OCI-LY7 (cell line): ENCODE measurements around the gene UBAP2. TPM values are rescaled to one million over a fixed set of nuclear protein-coding genes. Genes with fewer than 3 reads are reported as not detected.

Experiments
- BruUV-seq: library from RNA; stranded (reverse); fragments of 400-500 nt; replicated peaks from 2 replicates; lab custom pipeline; 2021; lab: Mats Ljungman, UMichigan
- CTCF ChIA-PET: fragments of 300-600 bp; sonication (Branson Sonifier 250); formaldehyde crosslinking; loops from one replicate; lab custom pipeline; 2022; ENCODE audit warnings: antibody characterized with exemption; ENCODE audit not compliant: unreplicated experiment; lab: Charles Lee
- POLR2A ChIA-PET: fragments of 300-600 bp; sonication (Branson Sonifier 250); formaldehyde crosslinking; loops from one replicate; lab custom pipeline; 2022; ENCODE audit warnings: antibody characterized with exemption; lab: Charles Lee
- DNase-seq: peaks from one replicate; pipeline ENCODE4 v3.0.0-alpha.2; 2015; ENCODE audit warnings: low spot score
- H2AFZ ChIP-seq: fragments of 200-600 bp; sonication (generic), shearing (Covaris generic); 2 replicates; pipeline ENCODE4 v1.6.1; 2014; ENCODE audit warnings: mild to moderate bottlenecking, antibody characterized with exemption, low read length, moderate library complexity
- H3K27ac ChIP-seq: fragments of 200-600 bp; sonication (generic); 2 replicates; pipeline ENCODE4 v1.5.1; 2014; ENCODE audit warnings: mixed run types, low read depth, mild to moderate bottlenecking, moderate library complexity, low read length, inconsistent platforms; ENCODE audit not compliant: poor library complexity, severe bottlenecking
- H3K36me3 ChIP-seq: fragments of 200-600 bp; sonication (generic); 2 replicates; pipeline ENCODE4 v1.6.1; 2014; ENCODE audit warnings: mild to moderate bottlenecking, antibody characterized with exemption, low read length, moderate library complexity, mixed read lengths; ENCODE audit not compliant: insufficient read depth
- H3K4me1 ChIP-seq: fragments of 200-600 bp; sonication (generic); 2 replicates; pipeline ENCODE4 v1.5.1; 2014; ENCODE audit warnings: mild to moderate bottlenecking, low read length; ENCODE audit not compliant: insufficient read depth, poor library complexity, severe bottlenecking
- H3K4me2 ChIP-seq: fragments of 200-600 bp; sonication (generic); 2 replicates; pipeline ENCODE4 v1.6.1; 2014; ENCODE audit warnings: mild to moderate bottlenecking, low read length
- H3K4me3 ChIP-seq: fragments of 200-600 bp; sonication (generic); 2 replicates; pipeline ENCODE4 v1.5.1; 2014; ENCODE audit warnings: mild to moderate bottlenecking, low read depth, low read length; ENCODE audit not compliant: poor library complexity, severe bottlenecking
- H3K79me2 ChIP-seq: fragments of 200-600 bp; sonication (generic); 2 replicates; pipeline ENCODE4 v1.6.1; 2016; ENCODE audit warnings: low read depth, mild to moderate bottlenecking, low read length, moderate library complexity, mixed read lengths; ENCODE audit not compliant: insufficient read depth
- H3K9me2 ChIP-seq: fragments of 200-600 bp; sonication (generic); 2 replicates; pipeline ENCODE4 v1.6.1; 2016; ENCODE audit warnings: mild to moderate bottlenecking, low read length, mixed read lengths; ENCODE audit not compliant: insufficient read depth
- H3K9me3 ChIP-seq: fragments of 200-600 bp; sonication (generic); 2 replicates; pipeline ENCODE4 v1.6.1; 2014; ENCODE audit warnings: mild to moderate bottlenecking, mixed run types, low read length, mixed read lengths
- H4K20me1 ChIP-seq: fragments of 200-600 bp; sonication (generic); 2 replicates; pipeline ENCODE4 v1.6.1; 2014; ENCODE audit warnings: mild to moderate bottlenecking, antibody characterized with exemption, low read length, moderate library complexity, mixed read lengths; ENCODE audit not compliant: insufficient read depth
- CTCF ChIP-seq: fragments of 200-600 bp; sonication (generic); conservative IDR thresholded peaks from 2 replicates; pipeline ENCODE4 v1.5.1; 2014; ENCODE audit warnings: mild to moderate bottlenecking, antibody characterized with exemption, low read length, moderate library complexity, mixed read lengths
- EZH2phosphoT487 ChIP-seq: fragments of 200-600 bp; sonication (generic); IDR thresholded peaks from 2 replicates; pipeline ENCODE4 v1.6.1; 2018; ENCODE audit warnings: low read depth, borderline replicate concordance, mild to moderate bottlenecking, mixed run types, antibody characterized with exemption, low read length, moderate library complexity, mixed read lengths
- intact Hi-C: fragments of 100-400 bp; cut with micrococcal nuclease; formaldehyde crosslinking; loops from one replicate; pipeline ENCODE4 v1.10.0; 2022; ENCODE audit not compliant: unreplicated experiment
- total RNA-seq, 2 experiments: library from RNA; depleted of rRNA in 1 of 2; stranded (reverse); fragments of >200 nt in 1 of 2; shearing (Covaris generic) in 1 of 2; gene quantifications; 2 replicates each; pipeline ENCODE4 v1.2.3, GENCODE V29; 2014 to 2022

The UBAP2 gene
- total RNA-seq, 2 experiments from 2014 or later, result 28.5 to 63.9 TPM

- H3K9me3 ChIP-seq, result no peaks in the 10 kb centered on the region
- CTCF ChIA-PET, result interaction anchor here (0.9 to 1.3 kb wide), 2 partner anchors 11 to 149 kb away, joined by 3 to 5 read pairs; no protein-coding TSS in a partner anchor
- no peaks in the 10 kb centered on the region for H4K20me1 ChIP-seq
- no peaks in the 10 kb centered on the region for H3K79me2 ChIP-seq
- H3K4me1 ChIP-seq, result peaks cover 11% of the 10 kb centered on the region
- no peak overlapping the region for H3K27ac ChIP-seq
- no peak overlapping the region for H3K4me3 ChIP-seq
- H3K4me2 ChIP-seq, result no peak overlapping the region
- no peak overlapping the region for H2AFZ ChIP-seq
- intact Hi-C loops, result loop anchor here (2.0 to 10.0 kb wide), 4 partner anchors 151 to 329 kb away; no protein-coding TSS in a partner anchor
- TF ChIP-seq CTCF (no peak), EZH2phosphoT487 (no peak)
- H3K36me3 ChIP-seq, result peaks cover 100% of the 10 kb centered on the region
- POLR2A ChIA-PET, result interaction anchor here (0.6 to 1.3 kb wide), 5 partner anchors 43 to 282 kb away, joined by 3 to 4 read pairs (median 3); no protein-coding TSS in a partner anchor
- DNase-seq, result no peak
- BruUV-seq, result no TSS peak
- H3K9me2 ChIP-seq, result no peaks in the 10 kb centered on the region
Observed at GRCh38 chr9:33923998-33924701, 124.5 kb downstream of the UBAP2 start.

DNA sequence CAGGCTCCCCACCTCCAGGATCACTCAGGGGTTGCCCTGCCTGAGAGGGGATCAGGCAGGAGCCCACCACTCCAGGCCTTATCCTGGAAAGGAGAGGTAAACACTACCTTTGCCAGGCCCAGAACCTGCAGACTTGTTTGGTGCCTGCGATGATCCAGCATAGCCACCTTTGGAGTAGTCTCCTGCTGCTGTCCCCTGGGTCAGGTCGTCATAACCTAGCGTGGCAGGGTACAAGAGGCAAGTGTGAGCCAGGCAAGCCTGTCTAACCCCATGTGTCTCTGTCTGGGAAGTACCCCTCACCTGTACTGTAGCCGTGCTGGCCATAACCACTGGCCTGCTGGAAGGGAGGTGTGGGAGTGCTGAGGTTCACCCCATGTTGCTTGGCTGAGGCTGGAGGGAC lies 125.6 kb downstream of the UBAP2 start:
- no peak overlapping the region for H3K4me3 ChIP-seq
- no peaks in the 10 kb centered on the region for H3K9me3 ChIP-seq
- intact Hi-C loops, result loop anchor here (10.0 kb wide), 3 partner anchors 152 to 312 kb away; no protein-coding TSS in a partner anchor
- H3K9me2 ChIP-seq, result no peaks in the 10 kb centered on the region
- ChIA-PET CTCF (no interaction called here), POLR2A (interaction anchor here (0.6 kb wide), 1 partner anchor 108 kb away, joined by 3 read pairs; no protein-coding TSS in a partner anchor)
- TF ChIP-seq EZH2phosphoT487, result no peak
- TF ChIP-seq CTCF, result no peak
- H4K20me1 ChIP-seq, result no peaks in the 10 kb centered on the region
- H3K79me2 ChIP-seq, result no peaks in the 10 kb centered on the region
- BruUV-seq, result no TSS peak
- H3K4me2 ChIP-seq, result no peak overlapping the region
- peaks cover 11% of the 10 kb centered on the region for H3K4me1 ChIP-seq
- no peak overlapping the region for H3K27ac ChIP-seq
- no peak for DNase-seq
- H2AFZ ChIP-seq, result no peak overlapping the region
- H3K36me3 ChIP-seq, result peaks cover 100% of the 10 kb centered on the region
